ENCODE measurements around the gene KCND2. TPM values are rescaled to one million over a fixed set of nuclear protein-coding genes. Genes with fewer than 3 reads are reported as not detected.

KCND2 gene
- total RNA-seq (2013) = not detected
- polyA plus RNA-seq (not detected), polyA minus RNA-seq (not detected in 2 replicates), total RNA-seq (0 to 1.1 (median 0) reads per million in 11 experiments)

GRCh38 chr7:120272701-120273475, at the start of gene KCND2:
TSS of gene KCND2 (plus strand) at chr7:120273175.
- Histone ChIP-seq H3K36me3 (replicated peaks in 1 of 2; ENCODE audit: control insufficient read depth in 1 of 2, insufficient read depth in 2 of 2, low read length in 2 of 2) (no peaks in the 10 kb centered on the region), H3K4me3 (replicated peaks in 1 of 3; ENCODE audit: low read depth in 2 of 3, low read length in 3 of 3) (peak within 1 kb of the TSS in 1 of 3 experiments; percentile 28), H3K4me2 (replicated peaks; ENCODE audit: extremely low read depth, low read length, poor library complexity, severe bottlenecking) (peak within 1 kb of the TSS; percentile 37), H3K9me3 (replicated peaks in 1 of 2; ENCODE audit: control insufficient read depth in 1 of 2, insufficient read depth in 1 of 2, low read length in 2 of 2) (peaks cover 0 to 6% of the 10 kb centered on the region in 2 donors), H3K79me2 (ENCODE audit: insufficient read depth, low read length) (no peaks in the 10 kb centered on the region), H3K27me3 (ENCODE audit: control insufficient read depth in 2 of 2, insufficient read depth in 2 of 2, low read length in 2 of 2) (peaks cover 16 to 44% of the 10 kb centered on the region in 2 donors), H3K27ac (ENCODE audit: low read depth in 1 of 2, low read length in 2 of 2) (no peak within 1 kb of the TSS), H4K20me1 (ENCODE audit: insufficient read depth, low read length) (no peaks in the 10 kb centered on the region), H3K4me1 (ENCODE audit: control insufficient read depth in 1 of 2, insufficient read depth in 2 of 2, low read length in 2 of 2) (peaks cover 0 to 4% of the 10 kb centered on the region in 2 donors), H2AFZ (ENCODE audit: insufficient read depth, low read depth, low read length, poor library complexity, severe bottlenecking) (no peak within 1 kb of the TSS), H3K9ac (ENCODE audit: insufficient read depth, low read length, poor library complexity, severe bottlenecking) (no peak within 1 kb of the TSS)
- Mint-ChIP-seq H3K27me3 (ENCODE audit: low read depth in 3 of 3) (peaks cover 37 to 41% (median 38%) of the 10 kb centered on the region in 3 donors), H3K4me1 (peaks cover 10% of the 10 kb centered on the region), H3K9me3 (peaks cover 0 to 18% (median 9%) of the 10 kb centered on the region in 7 donors), H3K4me3 (peak within 1 kb of the TSS; percentile 67 to 89), H3K36me3 (peaks cover 0 to 2% of the 10 kb centered on the region in 2 donors), H3K27ac (no peak within 1 kb of the TSS)
- no peak for DNase-seq
- no peak for TF ChIP-seq CTCF (IDR thresholded peaks at IDR 0.05)
- under 1% methylated on average over 47 of the region's 69 CpGs for WGBS (ENCODE audit: insufficient coverage)
- intact Hi-C loops (cut with micrococcal nuclease) = no loop called here

GRCh38 chr7:120226188-120226587, 46.8 kb upstream of the KCND2 start:
- no peaks in the 10 kb centered on the region for H3K4me1 Mint-ChIP-seq
- H3K9me3 ChIP-seq (replicated peaks in 1 of 2; ENCODE audit: control insufficient read depth in 1 of 2, insufficient read depth in 1 of 2, low read length in 2 of 2) = no peaks in the 10 kb centered on the region
- H3K27ac Mint-ChIP-seq = no peak overlapping the region
- no peaks in the 10 kb centered on the region for H3K36me3 ChIP-seq (replicated peaks in 1 of 2; ENCODE audit: control insufficient read depth in 1 of 2, insufficient read depth in 2 of 2, low read length in 2 of 2)
- H3K4me3 ChIP-seq (replicated peaks in 1 of 3; ENCODE audit: low read depth in 2 of 3, low read length in 3 of 3) = no peak overlapping the region
- no peak overlapping the region for H3K4me2 ChIP-seq (replicated peaks; ENCODE audit: extremely low read depth, low read length, poor library complexity, severe bottlenecking)
- H3K27me3 Mint-ChIP-seq (ENCODE audit: low read depth in 3 of 3) = no peaks in the 10 kb centered on the region
- no peak for TF ChIP-seq CTCF (IDR thresholded peaks at IDR 0.05)
- 80% methylated on average over 1 of the region's 1 CpG for WGBS (ENCODE audit: insufficient coverage)
- peaks cover 0 to 6% (median 0%) of the 10 kb centered on the region in 7 donors for H3K9me3 Mint-ChIP-seq
- H3K27me3 ChIP-seq (ENCODE audit: control insufficient read depth in 2 of 2, insufficient read depth in 2 of 2, low read length in 2 of 2) = no peaks in the 10 kb centered on the region
- no peaks in the 10 kb centered on the region for H3K4me1 ChIP-seq (ENCODE audit: control insufficient read depth in 1 of 2, insufficient read depth in 2 of 2, low read length in 2 of 2)
- H3K9ac ChIP-seq (ENCODE audit: insufficient read depth, low read length, poor library complexity, severe bottlenecking) = no peak overlapping the region
- H3K4me3 Mint-ChIP-seq = no peak overlapping the region
- no peaks in the 10 kb centered on the region for H4K20me1 ChIP-seq (ENCODE audit: insufficient read depth, low read length)
- no peak for DNase-seq
- no peaks in the 10 kb centered on the region for H3K79me2 ChIP-seq (ENCODE audit: insufficient read depth, low read length)
- intact Hi-C loops (cut with micrococcal nuclease) = no loop called here
- no peak overlapping the region for H3K27ac ChIP-seq (ENCODE audit: low read depth in 1 of 2, low read length in 2 of 2)
- H2AFZ ChIP-seq (ENCODE audit: insufficient read depth, low read depth, low read length, poor library complexity, severe bottlenecking) = no peak overlapping the region
- no peaks in the 10 kb centered on the region for H3K36me3 Mint-ChIP-seq

Measured in CD14-positive monocyte (primary cell).